Activated CD8-positive, alpha-beta T cell treated with anti-CD3 and anti-CD28 coated beads for 36 hours (primary cell): Measurements from ENCODE around the gene ZNF516. TPM values are rescaled to one million over a fixed set of nuclear protein-coding genes. Genes with fewer than 3 reads are reported as not detected.

ENCODE experiments used
- ATAC-seq: fragments of 200-7000 bp; cut with Tn5 transposase; one replicate; pipeline ENCODE4 v1.10.0; 2021; ENCODE audit warnings: mild to moderate bottlenecking, moderate library complexity
- CTCF ChIA-PET: fragments of 350-600 bp; sonication (Branson Sonifier 250); formaldehyde crosslinking; loops from one replicate; lab custom pipeline; 2021; ENCODE audit warnings: antibody characterized with exemption; lab: Charles Lee
- POLR2A ChIA-PET: fragments of 350-600 bp; sonication (Branson Sonifier 250); formaldehyde crosslinking; loops from one replicate; lab custom pipeline; 2021; ENCODE audit warnings: antibody characterized with exemption; lab: Charles Lee
- DNase-seq: peaks from one replicate; pipeline ENCODE4 v3.0.0-alpha.2; 2020
- H3K27ac Mint-ChIP-seq: one replicate; pipeline ENCODE4 v1.8.0; 2021; ENCODE audit warnings: mild to moderate bottlenecking, mixed read lengths
- H3K27me3 Mint-ChIP-seq: one replicate; pipeline ENCODE4 v1.8.0; 2021; ENCODE audit warnings: mixed read lengths
- H3K36me3 Mint-ChIP-seq: one replicate; pipeline ENCODE4 v1.8.0; 2021; ENCODE audit warnings: low read depth, mixed read lengths
- H3K4me1 Mint-ChIP-seq: one replicate; pipeline ENCODE4 v1.8.0; 2021; ENCODE audit warnings: low read depth, mixed read lengths
- H3K4me3 Mint-ChIP-seq: one replicate; pipeline ENCODE4 v1.8.0; 2021; ENCODE audit warnings: mild to moderate bottlenecking, moderate library complexity, mixed read lengths
- H3K9me3 Mint-ChIP-seq: one replicate; pipeline ENCODE4 v1.8.0; 2021; ENCODE audit warnings: mixed read lengths
- intact Hi-C: fragments of 100-400 bp; cut with micrococcal nuclease; formaldehyde crosslinking; loops from one replicate; pipeline ENCODE4 v1.10.0; 2022
- total RNA-seq, 2 experiments: library from RNA; stranded (reverse); gene quantifications; one replicate each; pipeline ENCODE4 v1.2.3, GENCODE V29; 2021
- TF ChIP-seq, protein P1 (sequence below): fragments of 200-600 bp; IDR thresholded peaks from one replicate; pipeline ENCODE4 v1.8.0; 2022; ENCODE audit warnings: antibody characterized with exemption, mild to moderate bottlenecking

The ZNF516 gene
- total RNA-seq, 2 experiments from 2014 or later, result 7.0 to 10.5 TPM

DNA sequence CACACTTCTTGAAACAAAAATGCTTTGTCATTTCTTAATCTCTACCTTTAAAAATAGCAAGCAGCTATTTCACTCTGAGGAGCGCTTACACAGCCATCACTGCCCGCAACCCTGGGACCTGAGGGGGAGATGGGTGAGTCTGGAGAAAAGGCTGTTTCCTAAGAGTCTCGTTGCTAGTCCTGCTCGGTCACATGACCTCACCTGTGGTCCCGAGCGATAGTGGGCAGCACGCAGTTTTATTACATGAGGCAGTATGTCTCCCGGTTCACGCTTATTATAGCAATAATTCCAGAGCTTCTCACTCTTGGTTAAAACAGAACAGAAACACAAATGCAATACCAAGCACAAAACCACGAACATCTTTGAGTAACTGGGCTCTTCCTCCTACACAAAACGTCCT, 105.3 kb downstream of the ZNF516 start:
- intact Hi-C loops, result no loop called here
- TF ChIP-seq, protein P1, sequence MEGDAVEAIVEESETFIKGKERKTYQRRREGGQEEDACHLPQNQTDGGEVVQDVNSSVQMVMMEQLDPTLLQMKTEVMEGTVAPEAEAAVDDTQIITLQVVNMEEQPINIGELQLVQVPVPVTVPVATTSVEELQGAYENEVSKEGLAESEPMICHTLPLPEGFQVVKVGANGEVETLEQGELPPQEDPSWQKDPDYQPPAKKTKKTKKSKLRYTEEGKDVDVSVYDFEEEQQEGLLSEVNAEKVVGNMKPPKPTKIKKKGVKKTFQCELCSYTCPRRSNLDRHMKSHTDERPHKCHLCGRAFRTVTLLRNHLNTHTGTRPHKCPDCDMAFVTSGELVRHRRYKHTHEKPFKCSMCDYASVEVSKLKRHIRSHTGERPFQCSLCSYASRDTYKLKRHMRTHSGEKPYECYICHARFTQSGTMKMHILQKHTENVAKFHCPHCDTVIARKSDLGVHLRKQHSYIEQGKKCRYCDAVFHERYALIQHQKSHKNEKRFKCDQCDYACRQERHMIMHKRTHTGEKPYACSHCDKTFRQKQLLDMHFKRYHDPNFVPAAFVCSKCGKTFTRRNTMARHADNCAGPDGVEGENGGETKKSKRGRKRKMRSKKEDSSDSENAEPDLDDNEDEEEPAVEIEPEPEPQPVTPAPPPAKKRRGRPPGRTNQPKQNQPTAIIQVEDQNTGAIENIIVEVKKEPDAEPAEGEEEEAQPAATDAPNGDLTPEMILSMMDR, result no peak
- ATAC-seq (no peak), DNase-seq (no peak)
- Mint-ChIP-seq H3K9me3 (no peaks in the 10 kb centered on the region), H3K4me1 (peaks cover 22% of the 10 kb centered on the region), H3K27me3 (peaks cover 6% of the 10 kb centered on the region), H3K36me3 (peaks cover 2% of the 10 kb centered on the region), H3K27ac (no peak overlapping the region), H3K4me3 (no peak overlapping the region)
- CTCF ChIA-PET, result interaction anchor here (4.6 kb wide), 1 partner anchor 9 kb away, joined by 32 read pairs; no protein-coding TSS in a partner anchor
- POLR2A ChIA-PET, result no interaction called here

- POLR2A ChIA-PET, result no interaction called here
- Mint-ChIP-seq H3K4me3 (no peak overlapping the region), H3K27me3 (peaks cover 6% of the 10 kb centered on the region), H3K36me3 (peaks cover 2% of the 10 kb centered on the region), H3K27ac (no peak overlapping the region), H3K4me1 (peaks cover 22% of the 10 kb centered on the region), H3K9me3 (no peaks in the 10 kb centered on the region)
- CTCF ChIA-PET, result interaction anchor here (4.6 kb wide), 1 partner anchor 10 kb away, joined by 32 read pairs; no protein-coding TSS in a partner anchor
- TF ChIP-seq, protein P1, result no peak
- ATAC-seq (no peak), DNase-seq (no peak)
- intact Hi-C loops, result no loop called here
These were observed 106.1 kb downstream of the ZNF516 start for GRCh38 chr18:76388891-76389423.

DNA sequence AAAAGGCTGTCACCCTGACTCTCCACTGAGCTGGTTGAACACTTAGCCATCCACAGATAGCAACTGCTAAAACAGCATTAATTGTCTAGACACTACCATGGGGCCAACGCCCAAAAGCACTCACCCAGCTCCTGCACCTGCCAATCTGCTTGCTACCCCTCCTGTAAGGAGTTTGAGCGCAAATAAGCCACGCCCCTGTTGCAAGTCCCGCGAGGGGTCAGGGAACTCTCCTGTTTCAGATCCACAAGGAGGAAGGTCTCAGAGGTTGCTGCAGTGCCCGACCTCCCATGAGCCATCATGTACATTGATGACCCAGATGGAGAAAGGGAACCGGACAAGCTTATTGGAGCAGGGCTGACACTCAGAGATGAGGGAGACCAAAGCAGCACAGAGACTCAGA, 106.8 kb downstream of the ZNF516 start:
- CTCF ChIA-PET, result interaction anchor here (4.6 kb wide), 1 partner anchor 11 kb away, joined by 32 read pairs; no protein-coding TSS in a partner anchor
- POLR2A ChIA-PET, result interaction anchor here (0.7 kb wide), 1 partner anchor 105 kb away, joined by 3 read pairs; no protein-coding TSS in a partner anchor
- Mint-ChIP-seq H3K9me3 (no peaks in the 10 kb centered on the region), H3K4me3 (no peak overlapping the region), H3K27me3 (peaks cover 6% of the 10 kb centered on the region), H3K4me1 (peaks cover 27% of the 10 kb centered on the region), H3K27ac (no peak overlapping the region), H3K36me3 (peaks cover 2% of the 10 kb centered on the region)
- TF ChIP-seq, protein P1, result no peak
- ATAC-seq, result no peak
- intact Hi-C loops, result no loop called here
- no peak for DNase-seq

DNA sequence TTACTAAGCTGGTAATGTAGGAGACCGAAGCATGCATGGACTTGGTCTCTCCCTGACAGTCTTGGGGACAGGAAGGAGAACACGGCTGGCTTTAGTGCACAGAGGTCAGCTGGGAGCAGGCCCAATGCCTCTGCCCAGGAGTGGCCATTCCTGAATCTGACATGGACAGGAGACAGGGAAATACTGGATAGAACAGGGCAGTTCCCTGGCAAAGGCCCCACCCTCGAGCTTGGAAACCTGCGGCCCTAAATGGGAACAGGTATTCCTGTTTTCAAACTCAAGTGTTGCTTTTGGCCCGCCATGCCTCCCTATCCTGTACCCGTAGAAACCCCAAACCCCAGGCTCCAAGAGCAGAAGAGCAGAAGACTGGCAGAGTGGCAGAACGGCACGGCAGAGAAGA, 107.4 kb downstream of the ZNF516 start:
- intact Hi-C loops, result no loop called here
- DNase-seq, result no peak
- H3K27ac Mint-ChIP-seq, result no peak overlapping the region
- ATAC-seq, result no peak
- TF ChIP-seq, protein P1, result no peak
- peaks cover 27% of the 10 kb centered on the region for H3K4me1 Mint-ChIP-seq
- H3K36me3 Mint-ChIP-seq, result peaks cover 2% of the 10 kb centered on the region
- peaks cover 6% of the 10 kb centered on the region for H3K27me3 Mint-ChIP-seq
- ChIA-PET CTCF (interaction anchor here (4.6 kb wide), 1 partner anchor 11 kb away, joined by 32 read pairs; no protein-coding TSS in a partner anchor), POLR2A (interaction anchor here (0.7 kb wide), 1 partner anchor 106 kb away, joined by 3 read pairs; no protein-coding TSS in a partner anchor)
- no peak overlapping the region for H3K4me3 Mint-ChIP-seq
- no peaks in the 10 kb centered on the region for H3K9me3 Mint-ChIP-seq

DNA sequence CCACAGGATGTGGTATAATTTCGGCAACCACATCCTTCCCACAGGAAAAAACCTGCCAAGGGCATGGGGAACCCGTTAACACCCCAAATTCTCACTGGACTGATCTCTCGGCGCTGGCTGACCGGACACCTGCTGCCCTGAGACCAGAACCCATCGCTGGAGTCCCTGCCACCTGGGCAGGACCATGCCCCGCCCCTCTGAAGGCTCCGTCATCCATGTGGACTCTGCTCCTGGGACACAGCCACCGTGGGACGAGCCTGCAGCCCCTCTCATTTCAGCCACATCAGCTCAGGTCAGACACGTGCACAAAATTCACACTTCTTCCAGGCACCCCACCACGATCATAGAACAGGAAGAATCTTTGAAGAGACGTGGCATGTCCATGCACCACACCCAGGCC, 108.2 kb downstream of the ZNF516 start:
- intact Hi-C loops, result no loop called here
- TF ChIP-seq, protein P1, result no peak
- no peak for DNase-seq
- H3K9me3 Mint-ChIP-seq, result no peaks in the 10 kb centered on the region
- H3K27me3 Mint-ChIP-seq, result peaks cover 6% of the 10 kb centered on the region
- H3K4me3 Mint-ChIP-seq, result no peak overlapping the region
- POLR2A ChIA-PET, result interaction anchor here (1.8 kb wide), 1 partner anchor 13 kb away, joined by 5 read pairs; no protein-coding TSS in a partner anchor
- H3K27ac Mint-ChIP-seq, result no peak overlapping the region
- H3K4me1 Mint-ChIP-seq, result peaks cover 23% of the 10 kb centered on the region
- peaks cover 2% of the 10 kb centered on the region for H3K36me3 Mint-ChIP-seq
- CTCF ChIA-PET, result interaction anchor here (0.6 to 4.6 kb wide), 2 partner anchors 12 to 384 kb away, joined by 3 to 32 read pairs; no protein-coding TSS in a partner anchor
- no peak for ATAC-seq
